ENCODE results near the gene VSIG8. TPM values are rescaled to one million over a fixed set of nuclear protein-coding genes. Genes with fewer than 3 reads are reported as not detected.
"Not testable (repeated sequence)": the region's sequence is repeated elsewhere in the genome, so short reads cannot be mapped to it uniquely, and the experiment has no call there.

Gene VSIG8
- total RNA-seq, 1 experiment from 2014 or later: not detected

- ChIA-PET POLR2A (ENCODE audit: low non-redundant PET) (no interaction called here), CTCF (no interaction called here)
- no peak for DNase-seq (ENCODE audit: low spot score)
- H3K27ac ChIP-seq (ENCODE audit: low read depth, low read length, poor library complexity, severe bottlenecking): no peak overlapping the region
- BruUV-seq (replicated peaks): no TSS peak
- no peaks in the 10 kb centered on the region for H3K27me3 ChIP-seq (replicated peaks; ENCODE audit: insufficient read depth, low read depth, low read length, poor library complexity)
- no peaks in the 10 kb centered on the region for H3K36me3 ChIP-seq (ENCODE audit: insufficient read depth, low read length, poor library complexity, severe bottlenecking)
- H3K4me1 ChIP-seq (ENCODE audit: insufficient read depth, low read length, poor library complexity, severe bottlenecking): no peaks in the 10 kb centered on the region
- H3K4me3 ChIP-seq (ENCODE audit: low read depth, low read length, poor library complexity, severe bottlenecking): no peak overlapping the region
- intact Hi-C loops (cut with micrococcal nuclease; ENCODE audit: unreplicated experiment): no loop called here
- TF ChIP-seq EZH2 (IDR thresholded peaks at IDR 0.05; ENCODE audit: borderline replicate concordance, low read depth, low read length, poor library complexity, severe bottlenecking) (no peak), CTCF (conservative IDR thresholded peaks at IDR 0.05; ENCODE audit: low read depth, low read length) (no peak)
- peaks cover 5% of the 10 kb centered on the region for H3K9me3 ChIP-seq (ENCODE audit: low read depth, low read length, poor library complexity, severe bottlenecking)
These were observed 44.5 kb upstream of the VSIG8 start for GRCh38 chr1:159906960-159907359.

GRCh38 chr1:159904036-159904435, 41.6 kb upstream of the VSIG8 start:
- POLR2A ChIA-PET (ENCODE audit: low non-redundant PET); H3K4me3 ChIP-seq (ENCODE audit: low read depth, low read length, poor library complexity, severe bottlenecking); H3K27me3 ChIP-seq (replicated peaks; ENCODE audit: insufficient read depth, low read depth, low read length, poor library complexity); DNase-seq (ENCODE audit: low spot score); H3K36me3 ChIP-seq (ENCODE audit: insufficient read depth, low read length, poor library complexity, severe bottlenecking); H3K4me1 ChIP-seq (ENCODE audit: insufficient read depth, low read length, poor library complexity, severe bottlenecking); H3K27ac ChIP-seq (ENCODE audit: low read depth, low read length, poor library complexity, severe bottlenecking); CTCF ChIA-PET; BruUV-seq (replicated peaks); intact Hi-C loops (cut with micrococcal nuclease; ENCODE audit: unreplicated experiment); H3K9me3 ChIP-seq (ENCODE audit: low read depth, low read length, poor library complexity, severe bottlenecking): not testable (repeated sequence)

GRCh38 chr1:159902541-159902940, 40.1 kb upstream of the VSIG8 start:
- CTCF ChIA-PET: no interaction called here
- Histone ChIP-seq H3K4me1 (ENCODE audit: insufficient read depth, low read length, poor library complexity, severe bottlenecking) (peaks cover 7% of the 10 kb centered on the region), H3K27me3 (replicated peaks; ENCODE audit: insufficient read depth, low read depth, low read length, poor library complexity) (no peaks in the 10 kb centered on the region), H3K27ac (ENCODE audit: low read depth, low read length, poor library complexity, severe bottlenecking) (no peak overlapping the region), H3K36me3 (ENCODE audit: insufficient read depth, low read length, poor library complexity, severe bottlenecking) (no peaks in the 10 kb centered on the region), H3K9me3 (ENCODE audit: low read depth, low read length, poor library complexity, severe bottlenecking) (peaks cover 5% of the 10 kb centered on the region), H3K4me3 (ENCODE audit: low read depth, low read length, poor library complexity, severe bottlenecking) (no peak overlapping the region)
- intact Hi-C loops (cut with micrococcal nuclease; ENCODE audit: unreplicated experiment): no loop called here
- no peak for DNase-seq (ENCODE audit: low spot score)
- TF ChIP-seq EZH2 (IDR thresholded peaks at IDR 0.05; ENCODE audit: borderline replicate concordance, low read depth, low read length, poor library complexity, severe bottlenecking) (no peak), CTCF (conservative IDR thresholded peaks at IDR 0.05; ENCODE audit: low read depth, low read length) (no peak)
- no TSS peak for BruUV-seq (replicated peaks)
- POLR2A ChIA-PET (ENCODE audit: low non-redundant PET): no interaction called here

- H3K36me3 ChIP-seq (ENCODE audit: insufficient read depth, low read length, poor library complexity, severe bottlenecking): no peaks in the 10 kb centered on the region
- intact Hi-C loops (cut with micrococcal nuclease; ENCODE audit: unreplicated experiment): no loop called here
- no peak for DNase-seq (ENCODE audit: low spot score)
- no peaks in the 10 kb centered on the region for H3K27me3 ChIP-seq (replicated peaks; ENCODE audit: insufficient read depth, low read depth, low read length, poor library complexity)
- peaks cover 11% of the 10 kb centered on the region for H3K4me1 ChIP-seq (ENCODE audit: insufficient read depth, low read length, poor library complexity, severe bottlenecking)
- no peak overlapping the region for H3K27ac ChIP-seq (ENCODE audit: low read depth, low read length, poor library complexity, severe bottlenecking)
- POLR2A ChIA-PET (ENCODE audit: low non-redundant PET): no interaction called here
- TF ChIP-seq EZH2 (IDR thresholded peaks at IDR 0.05; ENCODE audit: borderline replicate concordance, low read depth, low read length, poor library complexity, severe bottlenecking) (no peak), CTCF (conservative IDR thresholded peaks at IDR 0.05; ENCODE audit: low read depth, low read length) (no peak)
- no TSS peak for BruUV-seq (replicated peaks)
- no peak overlapping the region for H3K4me3 ChIP-seq (ENCODE audit: low read depth, low read length, poor library complexity, severe bottlenecking)
- peaks cover 5% of the 10 kb centered on the region for H3K9me3 ChIP-seq (ENCODE audit: low read depth, low read length, poor library complexity, severe bottlenecking)
- CTCF ChIA-PET: interaction anchor here (0.6 kb wide), 1 partner anchor 105 kb away, joined by 10 read pairs; no protein-coding TSS in a partner anchor
These were observed 38.4 kb upstream of the VSIG8 start for GRCh38 chr1:159900755-159901360.

Data from A673 (cell line).